Renal cortex interstitium (tissue), 11 donors: ENCODE results near the gene LTBP2. TPM values are rescaled to one million over a fixed set of nuclear protein-coding genes. Genes with fewer than 3 reads are reported as not detected.
"Not testable (repeated sequence)": the region's sequence is repeated elsewhere in the genome, so short reads cannot be mapped to it uniquely, and the experiment has no call there.

Experiments used
- DNase-seq, 11 donors: peaks; one replicate each; pipeline ENCODE4 v3.0.0-alpha.2; 2013; ENCODE audit warnings: low read depth in 9 of 11, low spot score in 4 of 11; ENCODE audit errors: extremely low read depth in 1 of 11
- polyA plus RNA-seq, 3 donors: library from polyadenylated mRNA; unstranded; fragments of 120-200 nt; gene quantifications; one replicate each; pipeline ENCODE4 v1.2.1, GENCODE V29; 2013; ENCODE audit not compliant: insufficient read length in 3 of 3

LTBP2 gene
- polyA plus RNA-seq, 3 donors, result 2.5 to 6.0 (median 3.2) TPM

GRCh38 chr14:74543771-74544438 is 68.1 kb downstream of the LTBP2 start:
- no peak for DNase-seq

- DNase-seq, result no peak
Measured at GRCh38 chr14:74542056-74542685, 69.9 kb downstream of the LTBP2 start.

GRCh38 chr14:74541225-74541624 is 70.8 kb downstream of the LTBP2 start:
- DNase-seq, result no peak

GRCh38 chr14:74539503-74539902 is 72.5 kb downstream of the LTBP2 start:
- DNase-seq, result no peak

GRCh38 chr14:74538411-74539391 is 73.3 kb downstream of the LTBP2 start:
- DNase-seq, result no peak

- not testable (repeated sequence) for DNase-seq
Measured at GRCh38 chr14:74536336-74536735, 75.7 kb downstream of the LTBP2 start.

GRCh38 chr14:74535756-74536325 is 76.2 kb downstream of the LTBP2 start:
- no peak for DNase-seq

- no peak for DNase-seq
Measured at GRCh38 chr14:74533576-74533975, 78.5 kb downstream of the LTBP2 start.

GRCh38 chr14:74532246-74532645 is 79.8 kb downstream of the LTBP2 start:
- DNase-seq, result no peak

GRCh38 chr14:74531467-74531866 is 80.6 kb downstream of the LTBP2 start:
- no peak for DNase-seq

- no peak for DNase-seq
Measured at GRCh38 chr14:74531006-74531405, 81.0 kb downstream of the LTBP2 start.

GRCh38 chr14:74528886-74529285 is 83.2 kb downstream of the LTBP2 start:
- no peak for DNase-seq

- no peak for DNase-seq
Measured at GRCh38 chr14:74528406-74528805, 83.6 kb downstream of the LTBP2 start.

- DNase-seq, result no peak
Measured at GRCh38 chr14:74527736-74528280, 84.2 kb downstream of the LTBP2 start.

GRCh38 chr14:74526854-74527585 is 85.0 kb downstream of the LTBP2 start:
- no peak for DNase-seq

- DNase-seq, result no peak
Measured at GRCh38 chr14:74525361-74525851, 86.6 kb downstream of the LTBP2 start.

GRCh38 chr14:74524812-74525135 is 87.3 kb downstream of the LTBP2 start:
- no peak for DNase-seq

- no peak for DNase-seq
Measured at GRCh38 chr14:74524076-74524811, 87.8 kb downstream of the LTBP2 start.
